BJ (cell line): ENCODE results near the gene KCNQ1OT1. TPM values are rescaled to one million over a fixed set of nuclear protein-coding genes. Genes with fewer than 3 reads are reported as not detected.

Experiments
- CTCF ChIA-PET: fragments of 350-600 bp; formaldehyde crosslinking; extraction: SDS; loops from one replicate; lab custom pipeline; 2021; ENCODE audit warnings: antibody characterized with exemption, inconsistent platforms; lab: Yijun Ruan, JAX
- POLR2A ChIA-PET: fragments of 300-600 bp; sonication (Branson Sonifier 250); formaldehyde crosslinking; extraction: SDS; loops from one replicate; lab custom pipeline; 2021; ENCODE audit warnings: antibody characterized with exemption; lab: Charles Lee
- DNase-seq: peaks from one replicate; pipeline ENCODE4 v3.0.0-alpha.2; 2011; ENCODE audit warnings: low read depth
- H3K27me3 ChIP-seq: 2 replicates; pipeline ENCODE4 v1.6.0; 2011; ENCODE audit warnings: low read length; ENCODE audit not compliant: control insufficient read depth, insufficient read depth
- H3K36me3 ChIP-seq: 2 replicates; pipeline ENCODE4 v1.5.1; 2011; ENCODE audit warnings: low read length; ENCODE audit not compliant: control insufficient read depth, insufficient read depth
- H3K4me3 ChIP-seq: 2 replicates; pipeline ENCODE4 v1.5.1; 2011; ENCODE audit warnings: low read depth, mild to moderate bottlenecking, control low read depth, low read length
- polyA plus RNA-seq: library from polyadenylated mRNA; depleted of rRNA; stranded (reverse); fragments of >200 nt; gene quantifications from 2 replicates; pipeline ENCODE4 v1.2.3, GENCODE V29; 2011
- TF ChIP-seq, protein P1 (sequence below): IDR thresholded peaks from 2 replicates; pipeline ENCODE4 v1.5.1; 2011; ENCODE audit warnings: low read depth, mild to moderate bottlenecking, control low read depth, inconsistent platforms, low read length, moderate library complexity; ENCODE audit not compliant: insufficient read depth

KCNQ1OT1 gene
- polyA plus RNA-seq, 1 experiment, result 0.16 TPM

DNA sequence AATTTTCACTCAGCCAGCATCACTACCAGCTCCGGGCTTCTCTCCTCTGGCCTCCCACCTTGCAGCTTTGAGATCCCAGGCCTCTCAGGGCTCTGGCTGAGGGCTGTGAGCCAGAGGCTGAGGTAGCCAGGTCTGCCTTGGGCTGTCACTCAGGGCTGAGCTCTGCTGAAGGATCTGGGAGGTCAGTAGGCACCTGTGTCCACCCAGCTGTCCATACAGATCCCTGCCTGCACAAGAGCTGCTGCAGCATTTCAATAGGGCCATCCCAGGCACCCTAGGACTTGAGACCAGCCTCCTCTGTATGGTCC is 12.6 kb downstream of the KCNQ1OT1 start:
- Histone ChIP-seq H3K4me3 (no peak overlapping the region), H3K27me3 (no peaks in the 10 kb centered on the region), H3K36me3 (peaks cover 2% of the 10 kb centered on the region)
- TF ChIP-seq, protein P1, sequence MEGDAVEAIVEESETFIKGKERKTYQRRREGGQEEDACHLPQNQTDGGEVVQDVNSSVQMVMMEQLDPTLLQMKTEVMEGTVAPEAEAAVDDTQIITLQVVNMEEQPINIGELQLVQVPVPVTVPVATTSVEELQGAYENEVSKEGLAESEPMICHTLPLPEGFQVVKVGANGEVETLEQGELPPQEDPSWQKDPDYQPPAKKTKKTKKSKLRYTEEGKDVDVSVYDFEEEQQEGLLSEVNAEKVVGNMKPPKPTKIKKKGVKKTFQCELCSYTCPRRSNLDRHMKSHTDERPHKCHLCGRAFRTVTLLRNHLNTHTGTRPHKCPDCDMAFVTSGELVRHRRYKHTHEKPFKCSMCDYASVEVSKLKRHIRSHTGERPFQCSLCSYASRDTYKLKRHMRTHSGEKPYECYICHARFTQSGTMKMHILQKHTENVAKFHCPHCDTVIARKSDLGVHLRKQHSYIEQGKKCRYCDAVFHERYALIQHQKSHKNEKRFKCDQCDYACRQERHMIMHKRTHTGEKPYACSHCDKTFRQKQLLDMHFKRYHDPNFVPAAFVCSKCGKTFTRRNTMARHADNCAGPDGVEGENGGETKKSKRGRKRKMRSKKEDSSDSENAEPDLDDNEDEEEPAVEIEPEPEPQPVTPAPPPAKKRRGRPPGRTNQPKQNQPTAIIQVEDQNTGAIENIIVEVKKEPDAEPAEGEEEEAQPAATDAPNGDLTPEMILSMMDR, result no peak
- CTCF ChIA-PET, result interaction anchor here (1.2 kb wide), 1 partner anchor 198 kb away, joined by 3 read pairs; the partner anchor contains the start of gene CDKN1C
- no peak for DNase-seq
- POLR2A ChIA-PET, result no interaction called here

DNA sequence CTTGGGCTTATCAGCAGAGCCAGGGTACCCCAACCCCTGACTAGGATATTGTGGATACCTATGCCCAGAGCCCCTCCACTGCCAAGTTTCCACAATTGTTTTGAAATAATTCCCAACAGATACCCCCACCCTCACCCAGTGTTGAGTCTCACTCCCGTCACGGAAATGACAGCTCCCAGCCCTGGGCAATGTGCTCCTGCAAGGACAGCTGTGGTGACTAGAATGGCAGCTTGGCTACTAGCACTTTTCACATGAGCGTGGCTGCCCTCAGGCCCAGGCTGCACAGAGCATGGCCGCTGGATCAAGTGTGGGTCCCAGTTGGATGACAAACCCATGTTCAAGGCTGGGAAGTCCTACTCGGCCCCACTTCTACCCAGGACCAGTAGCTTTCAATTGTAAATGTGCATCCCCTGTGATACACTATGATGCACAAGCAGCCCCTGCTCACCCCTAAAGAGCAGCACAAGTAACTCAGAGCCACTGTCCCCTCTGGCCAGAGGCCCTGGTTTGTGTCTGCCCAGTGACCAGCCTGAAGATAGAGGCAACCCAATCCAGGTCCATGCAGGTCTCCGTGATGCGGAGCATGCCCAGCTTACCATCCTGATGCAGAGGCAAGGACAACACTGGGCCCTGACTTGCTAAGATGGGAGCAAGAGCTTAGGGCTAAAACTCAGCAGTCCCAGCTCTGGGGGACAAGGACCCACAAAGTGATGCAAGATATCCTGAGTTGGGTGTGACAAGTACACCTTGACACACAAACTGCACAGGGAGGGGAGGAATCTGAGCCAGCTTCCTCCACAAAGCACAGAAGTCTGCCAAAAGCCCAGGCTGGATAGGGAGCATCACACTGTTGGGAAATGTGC is 13.2 kb downstream of the KCNQ1OT1 start:
- peaks cover 2% of the 10 kb centered on the region for H3K36me3 ChIP-seq
- TF ChIP-seq, protein P1, result no peak
- no peak for DNase-seq
- ChIA-PET CTCF (interaction anchor here (1.2 kb wide), 1 partner anchor 198 kb away, joined by 3 read pairs; the partner anchor contains the start of gene CDKN1C), POLR2A (no interaction called here)
- no peaks in the 10 kb centered on the region for H3K27me3 ChIP-seq
- no peak overlapping the region for H3K4me3 ChIP-seq

DNA sequence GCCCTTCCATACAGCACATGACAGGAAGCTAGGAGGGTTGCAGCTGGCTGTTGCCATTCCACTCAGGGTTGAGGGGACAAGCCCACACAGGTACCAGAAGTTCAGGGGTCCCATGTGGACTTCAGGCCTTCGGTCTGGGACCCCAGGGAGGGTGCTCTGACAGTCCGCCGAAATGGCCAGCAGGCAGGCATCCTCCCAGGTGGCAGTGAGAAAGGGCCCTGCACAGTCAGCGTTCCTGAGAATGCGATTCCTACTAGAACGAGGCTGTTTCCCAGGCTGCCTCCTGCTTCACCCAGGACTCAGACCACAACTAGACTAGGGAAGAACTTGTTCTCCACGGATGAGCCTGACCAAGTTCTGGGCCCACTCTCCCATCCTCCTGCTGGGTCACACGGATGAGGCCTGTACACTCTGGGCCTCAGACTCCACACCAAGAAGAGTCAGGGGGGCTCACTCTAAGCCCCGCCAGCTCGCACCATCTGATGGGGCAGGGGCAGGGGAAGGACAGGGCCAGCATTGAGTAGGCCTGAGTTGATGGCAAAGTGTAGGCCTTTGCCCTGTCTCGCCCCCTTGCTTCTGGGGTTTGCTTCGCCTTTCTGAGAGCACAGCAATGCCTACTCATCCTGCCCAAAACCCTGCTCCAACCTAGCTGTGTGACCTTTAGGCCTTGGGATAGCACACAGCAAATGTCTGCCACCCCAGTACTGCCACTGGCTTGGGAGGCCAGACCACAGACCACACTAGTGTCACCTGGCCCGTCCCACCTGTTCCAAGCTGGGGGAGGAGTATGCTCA is 14.0 kb downstream of the KCNQ1OT1 start:
- Histone ChIP-seq H3K36me3 (peaks cover 2% of the 10 kb centered on the region), H3K27me3 (no peaks in the 10 kb centered on the region), H3K4me3 (no peak overlapping the region)
- TF ChIP-seq, protein P1, result no peak
- ChIA-PET POLR2A (no interaction called here), CTCF (interaction anchor here (1.2 kb wide), 1 partner anchor 199 kb away, joined by 3 read pairs; the partner anchor contains the start of gene CDKN1C)
- DNase-seq, result no peak

DNA sequence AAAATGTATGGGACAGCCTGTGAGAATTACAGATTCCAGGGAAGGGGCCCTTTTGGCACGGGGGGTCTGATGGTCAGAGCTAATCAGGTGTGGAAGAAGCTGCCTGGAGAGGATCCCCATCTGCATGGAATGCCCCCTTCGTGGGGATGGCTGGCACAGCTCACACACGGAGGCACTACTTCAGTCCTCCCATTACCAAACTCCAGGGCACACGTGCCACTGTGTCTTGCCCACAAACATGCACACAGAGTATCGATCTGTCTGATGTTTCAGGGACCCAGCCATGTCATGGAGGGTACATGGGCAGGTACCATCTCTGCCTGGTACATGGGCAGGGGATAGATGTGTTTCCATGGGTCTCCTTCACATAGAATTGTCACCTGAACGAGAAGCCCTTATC is 14.7 kb downstream of the KCNQ1OT1 start:
- Histone ChIP-seq H3K27me3 (no peaks in the 10 kb centered on the region), H3K4me3 (no peak overlapping the region), H3K36me3 (peaks cover 2% of the 10 kb centered on the region)
- POLR2A ChIA-PET, result no interaction called here
- no peak for DNase-seq
- CTCF ChIA-PET, result no interaction called here
- TF ChIP-seq, protein P1, result no peak

DNA sequence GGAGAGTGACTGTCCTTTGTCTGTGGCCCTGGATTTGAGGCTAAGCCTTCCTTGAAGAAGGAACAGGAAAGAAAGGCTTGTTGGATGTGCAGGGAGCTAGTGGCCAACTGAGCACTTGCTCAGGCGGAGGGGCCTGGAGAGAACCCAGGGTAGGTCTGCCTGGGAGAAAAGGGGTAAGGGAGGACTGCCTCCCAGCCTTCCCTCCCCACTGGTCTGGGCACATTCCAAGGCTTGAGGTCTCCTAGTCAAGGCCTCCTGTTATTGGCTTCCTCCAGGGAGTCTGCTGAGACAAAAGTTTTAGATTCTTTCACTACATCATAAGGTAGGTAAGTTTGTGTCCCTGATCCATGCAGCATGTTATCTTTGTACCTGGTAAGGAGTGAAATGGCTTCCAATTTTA is 15.2 kb downstream of the KCNQ1OT1 start:
- POLR2A ChIA-PET, result no interaction called here
- TF ChIP-seq, protein P1, result no peak
- H3K4me3 ChIP-seq, result no peak overlapping the region
- CTCF ChIA-PET, result no interaction called here
- H3K36me3 ChIP-seq, result peaks cover 2% of the 10 kb centered on the region
- no peak for DNase-seq
- no peaks in the 10 kb centered on the region for H3K27me3 ChIP-seq
